HG03159 (cell line): Measurements from ENCODE around the gene ITGB7.

Experiments used
- ATAC-seq: cut with Tn5 transposase; IDR thresholded peaks from one replicate; pipeline ENCODE4 v1.9.1; 2021; ENCODE audit warnings: mild to moderate bottlenecking, moderate library complexity; ENCODE audit not compliant: unreplicated experiment

ITGB7 gene, protein sequence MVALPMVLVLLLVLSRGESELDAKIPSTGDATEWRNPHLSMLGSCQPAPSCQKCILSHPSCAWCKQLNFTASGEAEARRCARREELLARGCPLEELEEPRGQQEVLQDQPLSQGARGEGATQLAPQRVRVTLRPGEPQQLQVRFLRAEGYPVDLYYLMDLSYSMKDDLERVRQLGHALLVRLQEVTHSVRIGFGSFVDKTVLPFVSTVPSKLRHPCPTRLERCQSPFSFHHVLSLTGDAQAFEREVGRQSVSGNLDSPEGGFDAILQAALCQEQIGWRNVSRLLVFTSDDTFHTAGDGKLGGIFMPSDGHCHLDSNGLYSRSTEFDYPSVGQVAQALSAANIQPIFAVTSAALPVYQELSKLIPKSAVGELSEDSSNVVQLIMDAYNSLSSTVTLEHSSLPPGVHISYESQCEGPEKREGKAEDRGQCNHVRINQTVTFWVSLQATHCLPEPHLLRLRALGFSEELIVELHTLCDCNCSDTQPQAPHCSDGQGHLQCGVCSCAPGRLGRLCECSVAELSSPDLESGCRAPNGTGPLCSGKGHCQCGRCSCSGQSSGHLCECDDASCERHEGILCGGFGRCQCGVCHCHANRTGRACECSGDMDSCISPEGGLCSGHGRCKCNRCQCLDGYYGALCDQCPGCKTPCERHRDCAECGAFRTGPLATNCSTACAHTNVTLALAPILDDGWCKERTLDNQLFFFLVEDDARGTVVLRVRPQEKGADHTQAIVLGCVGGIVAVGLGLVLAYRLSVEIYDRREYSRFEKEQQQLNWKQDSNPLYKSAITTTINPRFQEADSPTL

DNA sequence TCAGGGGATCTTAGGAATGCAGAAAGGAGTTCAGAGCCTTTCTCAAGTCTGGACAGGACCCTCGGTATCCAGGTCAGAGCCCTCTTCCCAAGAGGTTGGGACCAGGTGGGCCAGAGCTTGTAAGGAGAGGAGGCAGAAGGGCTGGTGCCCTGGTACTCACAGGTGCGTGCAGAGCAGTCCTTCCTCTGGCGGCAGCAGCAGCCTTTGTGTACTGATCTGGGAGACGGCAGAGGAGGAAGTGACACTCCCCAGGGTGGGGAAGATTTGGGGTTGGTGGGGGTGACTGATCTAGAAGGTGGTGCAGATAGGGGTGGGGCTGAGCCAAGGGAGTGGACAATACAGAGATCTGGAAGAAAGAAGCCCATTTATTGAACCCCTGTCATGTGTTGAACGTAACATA is at the start of gene ITGB7:
Gene ITGB7, minus strand, starts transcription at position 210 of the 400 bp plus-strand sequence. CDS start 6,808 bp downstream, outside the sequence.
- ATAC-seq: no peak

DNA sequence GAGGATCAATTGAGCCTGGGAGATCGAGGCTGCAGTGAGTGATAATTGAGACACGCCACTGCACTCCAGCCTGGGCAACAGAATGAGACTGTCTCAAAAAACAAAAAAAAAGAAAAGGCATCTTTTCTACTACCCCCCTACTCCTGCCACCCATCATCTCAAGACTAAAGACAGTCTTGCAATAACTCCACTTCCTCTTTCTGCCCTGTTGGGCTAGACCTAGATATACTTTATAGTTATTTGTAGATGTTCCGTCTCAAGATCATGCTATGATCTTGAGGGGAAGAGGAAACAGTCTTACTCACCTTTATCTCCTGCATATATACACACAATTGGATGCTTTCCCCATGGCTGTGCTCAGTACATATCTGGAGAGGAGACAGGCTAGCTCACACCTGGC is 48.9 kb upstream of the ITGB7 start:
- ATAC-seq: no peak

DNA sequence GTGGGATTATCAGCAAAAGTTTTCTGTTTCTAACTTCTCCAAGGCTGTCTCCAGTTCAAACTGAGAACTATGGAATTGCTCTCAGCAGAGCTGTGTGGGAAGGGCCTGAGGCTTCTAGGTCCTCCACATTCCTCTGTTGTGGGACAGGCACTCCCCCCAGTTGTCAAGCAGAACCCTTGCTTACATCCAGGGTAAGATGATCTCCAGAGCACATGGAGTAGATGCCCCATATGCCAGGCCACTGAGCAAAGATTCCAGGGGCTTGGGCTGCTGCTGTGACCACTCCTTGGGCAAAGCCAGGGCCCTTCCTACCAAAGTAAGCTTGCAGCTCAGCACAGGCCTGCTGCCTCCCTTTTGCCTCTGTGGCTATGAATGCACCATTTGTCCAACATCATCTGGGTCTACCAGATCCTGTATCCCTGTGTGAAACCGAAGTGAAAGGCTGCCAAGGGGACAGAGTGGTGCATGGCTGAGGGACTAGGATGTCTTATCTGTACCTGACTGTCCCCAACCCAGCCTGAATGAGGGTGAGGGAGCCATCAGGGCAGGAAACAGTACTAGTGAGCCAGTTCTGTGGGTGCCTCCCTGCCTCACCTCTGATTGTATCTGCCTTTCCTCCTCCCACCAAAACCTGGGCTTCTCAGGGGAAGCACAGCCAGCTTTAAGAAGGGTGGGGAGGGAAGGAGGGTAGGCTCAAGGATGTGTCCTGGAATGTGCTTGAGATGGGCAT is 47.9 kb upstream of the ITGB7 start:
- ATAC-seq: no peak

DNA sequence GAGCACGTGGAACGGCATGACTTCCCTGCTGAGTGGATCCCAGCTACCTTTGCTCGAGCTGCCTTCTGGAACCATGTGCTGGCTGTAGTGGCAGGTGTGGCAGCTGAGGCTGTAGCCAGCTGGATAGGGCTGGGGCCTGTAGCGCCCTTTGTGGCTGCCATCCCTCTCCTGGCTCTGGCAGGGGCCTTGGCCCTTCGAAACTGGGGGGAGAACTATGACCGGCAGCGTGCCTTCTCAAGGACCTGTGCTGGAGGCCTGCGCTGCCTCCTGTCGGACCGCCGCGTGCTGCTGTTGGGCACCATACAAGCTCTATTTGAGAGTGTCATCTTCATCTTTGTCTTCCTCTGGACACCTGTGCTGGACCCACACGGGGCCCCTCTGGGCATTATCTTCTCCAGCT is 46.2 kb upstream of the ITGB7 start:
- no peak for ATAC-seq

DNA sequence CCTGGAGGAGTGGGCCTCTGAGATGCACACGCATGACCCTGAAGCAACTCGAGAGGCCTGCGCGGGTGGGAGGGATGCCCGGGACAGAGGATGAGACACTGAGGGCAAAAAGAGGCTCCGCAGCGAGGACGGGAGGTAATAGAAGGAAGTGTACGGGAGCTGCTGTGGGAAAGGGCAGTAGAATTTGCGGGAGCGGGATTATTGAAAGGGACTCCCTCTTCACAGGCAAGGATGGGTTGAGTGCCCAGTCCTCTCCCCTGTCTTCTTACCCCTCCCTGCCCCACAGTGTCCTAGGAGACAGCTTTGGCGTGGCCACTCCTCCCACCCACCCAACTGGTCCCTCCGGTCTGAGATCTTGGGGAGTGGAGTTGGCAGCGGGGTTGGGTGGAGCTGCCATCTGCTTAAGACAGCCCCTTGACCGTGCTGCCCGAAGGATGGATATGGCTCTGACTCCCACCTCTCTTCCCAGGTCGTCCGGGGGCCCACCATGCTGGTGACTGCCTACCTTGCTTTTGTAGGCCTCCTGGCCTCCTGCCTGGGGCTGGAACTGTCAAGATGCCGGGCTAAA is 45.4 kb upstream of the ITGB7 start:
- no peak for ATAC-seq

DNA sequence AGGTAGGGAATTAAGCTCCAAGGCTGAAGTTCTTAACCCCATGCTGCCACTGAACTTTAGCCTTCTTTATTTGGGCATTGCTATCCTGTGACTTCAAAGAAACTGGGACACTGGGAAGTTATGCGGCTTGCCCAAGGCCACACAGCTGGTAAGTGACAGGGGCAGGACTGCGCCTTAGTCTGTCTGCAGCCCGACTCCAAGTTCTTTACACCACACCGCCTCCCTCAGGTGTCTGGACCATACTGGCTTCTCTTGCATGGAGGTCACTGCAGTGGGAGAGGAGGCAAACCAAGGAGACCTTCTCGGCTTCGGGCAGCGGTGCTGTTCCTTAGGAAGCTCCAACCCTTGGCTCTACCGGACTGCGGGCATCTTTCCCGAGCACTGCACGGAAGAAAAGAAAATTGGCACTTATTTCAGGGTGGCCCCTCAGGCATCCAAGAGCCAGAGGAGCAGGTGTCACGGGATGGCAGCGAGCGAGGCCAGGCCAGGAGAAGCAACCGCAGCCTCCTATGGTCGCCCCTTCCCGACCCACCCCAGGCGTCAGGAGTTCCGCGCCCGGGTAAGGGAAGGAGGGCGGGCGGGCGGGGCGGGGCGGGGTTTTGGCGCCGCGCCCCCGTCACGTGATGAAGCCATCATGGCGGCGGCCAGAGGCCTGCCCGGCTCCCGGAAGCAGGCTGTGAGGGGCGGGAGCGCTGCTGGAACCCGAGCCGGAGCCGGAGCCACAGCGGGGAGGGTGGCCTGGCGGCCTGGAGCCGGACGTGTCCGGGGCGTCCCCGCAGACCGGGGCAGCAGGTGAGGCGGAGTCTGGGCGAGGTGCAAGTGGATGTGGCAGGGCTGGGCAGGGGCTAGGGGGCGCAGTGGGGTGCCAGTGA is 44.7 kb upstream of the ITGB7 start:
- peak; percentile 71 for ATAC-seq

DNA sequence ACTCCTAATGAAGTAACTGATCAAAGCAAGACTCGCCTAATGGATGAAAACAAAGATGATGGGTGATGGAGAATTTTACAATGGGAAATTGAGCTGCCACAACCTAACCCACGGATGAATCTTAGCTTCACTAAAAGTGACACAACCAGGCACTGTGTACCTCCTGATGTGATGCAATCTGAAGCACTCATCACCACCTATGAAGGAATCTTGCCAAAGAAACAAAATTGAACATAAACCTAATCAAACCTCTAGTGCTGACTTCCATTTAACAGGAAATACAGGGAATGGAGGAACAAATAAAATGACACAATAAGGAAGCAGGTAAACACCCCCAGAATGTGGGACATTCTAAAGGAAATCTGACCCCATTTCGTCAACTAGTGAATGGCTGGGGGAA is 38.2 kb upstream of the ITGB7 start:
- ATAC-seq: no peak

DNA sequence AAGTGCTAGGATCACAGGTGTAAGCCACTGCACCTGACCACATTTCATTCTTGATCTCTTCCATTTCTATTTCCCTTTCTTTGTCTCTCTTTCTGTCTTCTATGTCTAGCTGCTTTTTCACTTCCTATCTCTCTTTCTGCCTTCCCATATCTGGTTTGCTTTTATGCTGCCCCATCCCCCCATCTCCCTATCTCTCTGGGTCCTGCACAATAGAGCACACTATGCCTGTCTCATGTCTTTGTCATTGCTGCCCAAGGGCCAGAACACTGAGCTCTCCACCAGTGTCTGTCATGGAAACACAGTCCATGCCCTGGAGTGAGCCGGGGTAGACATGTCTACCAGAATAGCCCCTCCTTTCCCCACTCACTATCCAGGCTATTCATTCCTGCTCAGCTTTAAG is 37.3 kb upstream of the ITGB7 start:
- no peak for ATAC-seq

DNA sequence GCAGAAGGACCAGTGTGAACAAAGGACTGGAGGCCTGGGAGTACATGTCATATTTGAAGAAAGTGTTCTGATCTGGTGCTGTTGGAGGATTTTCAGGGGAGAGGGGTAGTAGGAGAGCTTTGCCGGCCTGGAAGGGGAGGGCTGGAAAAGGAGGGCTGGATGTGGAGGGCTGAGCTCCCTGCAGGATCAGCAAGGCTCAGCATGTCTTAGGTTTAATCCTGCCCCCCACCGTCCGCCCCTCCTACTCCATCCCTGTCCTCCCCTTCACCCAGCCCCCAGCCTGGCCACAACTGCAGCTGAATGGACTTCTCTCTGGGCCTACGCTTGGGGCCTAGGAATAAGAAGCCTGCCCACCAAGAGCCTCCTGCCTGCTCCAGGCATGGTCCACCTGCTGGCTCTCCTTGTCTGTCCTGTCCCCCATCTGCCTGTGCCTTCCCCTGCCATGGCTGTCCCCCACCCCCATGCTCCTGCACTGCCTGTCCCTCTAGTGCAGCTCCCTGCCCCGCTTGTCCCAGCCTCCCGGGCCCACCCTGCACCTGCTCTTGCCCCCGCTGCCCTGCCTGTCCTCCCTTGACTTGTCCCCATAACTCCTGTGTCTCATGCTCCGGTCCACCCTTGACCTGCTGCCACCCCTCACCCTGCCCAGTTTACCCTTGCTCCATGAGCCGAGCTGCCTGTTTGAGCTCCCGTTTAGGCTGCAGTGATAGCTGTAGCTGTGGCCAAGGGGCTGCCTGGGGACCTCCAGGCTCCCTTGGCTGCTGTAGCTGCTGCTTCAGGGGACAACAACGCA is 34.8 kb upstream of the ITGB7 start:
- no peak for ATAC-seq

DNA sequence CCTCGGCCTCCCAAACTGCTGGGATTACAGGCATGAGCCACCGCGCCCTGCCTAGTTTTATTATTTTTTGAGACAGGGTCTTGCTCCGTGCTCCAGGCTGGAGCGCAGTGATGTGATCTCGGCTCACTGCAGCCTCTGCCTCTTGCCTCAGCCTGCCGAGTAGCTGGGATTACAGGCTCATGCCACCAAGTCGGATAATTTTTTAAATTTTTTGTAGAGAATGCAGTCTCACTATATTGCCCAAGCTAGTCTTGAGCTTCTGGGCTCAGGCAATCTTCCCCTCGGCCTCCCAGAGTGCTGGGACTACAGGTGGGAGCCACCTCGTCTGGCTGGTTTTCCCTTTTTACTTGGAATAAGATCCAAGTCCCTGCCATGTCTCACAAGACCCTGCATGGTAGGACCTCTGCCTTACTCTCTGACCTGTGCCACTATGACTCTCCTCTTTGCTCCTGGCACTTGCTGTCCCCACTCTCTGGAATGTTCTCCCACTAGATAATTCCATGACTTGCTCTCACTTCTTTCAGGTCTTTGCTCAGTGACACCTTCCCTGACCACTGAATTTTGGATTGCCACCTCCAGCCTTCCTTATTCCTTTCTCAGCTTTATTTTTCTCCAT is 32.7 kb upstream of the ITGB7 start:
- ATAC-seq: no peak

DNA sequence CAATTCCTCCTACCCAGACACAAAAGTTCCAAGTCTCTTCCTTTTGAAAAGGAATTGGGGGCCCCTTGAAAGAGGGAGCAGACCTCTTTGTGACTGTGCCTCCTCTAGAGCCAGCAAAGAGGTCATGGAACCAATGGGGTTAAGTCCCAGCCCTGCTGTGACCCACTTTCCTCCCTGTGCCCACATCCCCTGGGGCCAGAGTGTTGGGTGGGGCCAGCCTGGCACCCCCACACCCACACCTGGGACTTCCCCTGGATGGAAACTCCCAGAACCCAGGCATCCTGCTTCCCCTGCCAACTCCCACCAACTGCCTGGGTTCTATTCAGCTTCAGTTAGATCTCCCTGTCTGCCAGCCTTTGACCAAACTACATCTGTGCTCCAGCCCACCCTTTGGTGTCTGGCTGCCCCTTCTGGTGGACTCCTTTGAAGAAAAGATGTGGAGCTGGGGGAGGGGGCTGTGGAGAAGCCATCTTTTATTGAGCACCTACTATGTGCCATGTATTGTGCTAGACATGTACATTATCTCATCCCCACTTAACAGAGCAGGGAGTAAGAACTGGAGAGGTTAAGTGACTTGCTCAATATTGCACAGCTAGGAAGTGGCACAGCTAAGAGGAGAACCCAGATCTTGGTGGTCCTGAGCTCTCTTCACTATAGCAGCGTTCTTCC is 29.5 kb upstream of the ITGB7 start:
- no peak for ATAC-seq

DNA sequence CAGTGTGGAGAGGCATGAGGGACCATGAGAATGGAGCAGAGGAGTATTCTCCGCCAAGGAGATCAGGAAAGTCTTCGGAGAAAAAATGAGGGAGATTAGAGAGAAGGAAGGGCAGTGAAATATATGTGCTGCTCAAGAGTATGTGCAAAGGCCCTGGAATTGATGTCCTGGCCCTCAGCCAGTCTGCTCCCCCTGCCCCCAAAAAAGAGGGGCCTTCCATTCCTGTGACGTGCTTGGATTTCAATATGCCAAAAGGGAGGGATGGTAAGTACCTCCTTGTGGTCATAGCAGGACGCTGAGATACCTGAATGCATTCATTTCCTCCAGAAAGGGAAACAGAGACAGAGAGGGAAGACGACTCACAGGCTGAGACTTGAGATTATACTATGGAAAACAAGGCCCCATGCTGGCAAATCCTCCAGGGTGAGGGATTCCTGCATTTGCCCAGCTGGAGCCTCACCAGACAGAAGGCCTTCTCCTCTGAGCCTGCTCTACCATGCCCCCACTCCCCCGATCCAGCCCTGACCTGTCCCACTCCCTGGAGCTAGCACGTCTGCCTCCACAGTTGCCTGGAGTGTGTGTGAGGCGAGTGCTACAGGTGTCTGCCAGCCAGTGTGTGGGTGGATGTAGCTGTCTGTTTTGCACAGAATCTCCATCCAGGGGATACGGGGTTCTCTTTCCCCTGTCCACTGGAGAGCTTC is 28.8 kb upstream of the ITGB7 start:
- no peak for ATAC-seq

DNA sequence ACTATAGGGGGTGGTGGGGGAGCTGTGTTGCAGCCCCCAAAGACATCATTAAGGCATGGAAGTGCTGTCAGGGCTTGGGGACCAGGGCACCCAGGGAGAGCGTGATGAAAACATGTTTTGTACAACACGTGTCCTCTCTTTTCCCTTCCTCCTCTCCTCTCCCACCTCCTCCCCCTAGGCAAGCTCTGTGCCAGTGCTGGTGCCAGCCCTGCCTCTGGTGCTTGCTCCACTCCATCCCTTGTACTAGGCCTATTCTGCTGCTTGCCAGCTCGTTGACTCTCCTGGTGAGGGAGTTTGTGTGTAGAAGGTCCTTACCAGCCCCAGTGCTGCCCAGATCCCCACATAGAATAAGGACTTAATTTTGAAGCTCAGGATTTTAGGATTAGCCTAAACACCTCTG is 28.1 kb upstream of the ITGB7 start:
- no peak for ATAC-seq

DNA sequence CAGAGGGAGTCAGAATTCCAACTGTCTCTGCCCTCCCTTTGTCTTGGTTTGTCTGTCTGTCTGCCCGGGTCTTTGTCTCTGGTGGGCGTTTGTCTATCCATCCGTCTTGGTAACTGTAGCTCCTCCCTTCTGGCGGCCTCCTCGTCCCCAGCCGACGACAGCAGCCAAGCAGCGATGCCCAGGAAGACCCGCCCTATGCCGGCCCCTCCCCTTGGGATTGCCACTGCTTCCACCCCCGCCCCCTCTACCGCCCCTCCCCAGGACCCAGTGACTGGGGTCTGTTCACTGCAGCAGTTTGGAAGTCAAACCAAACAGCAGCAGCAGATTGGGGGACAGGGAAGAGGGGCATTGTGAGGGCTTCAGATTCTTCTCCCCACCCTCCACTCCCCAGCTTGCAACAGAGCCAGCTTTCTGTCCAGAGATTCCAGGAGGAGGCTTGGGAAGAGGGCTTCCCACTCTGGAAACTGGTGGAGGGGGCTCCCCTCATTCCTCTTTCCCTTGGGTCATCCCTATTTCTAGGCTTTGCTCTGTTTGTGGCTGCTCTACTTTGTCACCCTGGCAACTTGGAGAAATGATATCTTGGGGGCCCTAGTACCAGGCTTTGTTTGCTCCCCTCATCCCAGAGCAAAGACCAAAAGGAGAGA is 27.3 kb upstream of the ITGB7 start:
- ATAC-seq: no peak

DNA sequence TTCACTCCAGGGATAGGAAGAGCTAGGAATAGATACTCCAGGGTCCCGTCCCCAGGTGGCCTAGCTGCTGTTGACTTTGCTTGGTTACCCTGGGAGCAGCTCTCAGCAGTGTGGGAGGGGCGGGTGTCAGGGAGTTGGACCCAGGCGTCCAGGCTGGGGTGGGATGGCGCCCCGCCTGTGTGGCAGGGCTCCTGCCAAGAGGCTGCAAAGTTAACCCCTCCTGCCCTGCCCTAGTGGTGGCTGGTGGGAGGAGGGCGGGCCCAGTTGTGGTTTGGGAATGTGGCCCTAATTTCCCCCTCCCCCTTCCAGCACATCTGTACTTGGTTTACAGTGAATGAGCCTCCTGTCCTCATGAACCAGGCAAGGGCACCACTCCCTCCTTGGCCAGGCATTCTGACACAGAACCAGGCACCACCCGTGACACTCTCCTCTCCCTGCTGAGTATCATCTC is 26.6 kb upstream of the ITGB7 start:
- ATAC-seq: no peak

DNA sequence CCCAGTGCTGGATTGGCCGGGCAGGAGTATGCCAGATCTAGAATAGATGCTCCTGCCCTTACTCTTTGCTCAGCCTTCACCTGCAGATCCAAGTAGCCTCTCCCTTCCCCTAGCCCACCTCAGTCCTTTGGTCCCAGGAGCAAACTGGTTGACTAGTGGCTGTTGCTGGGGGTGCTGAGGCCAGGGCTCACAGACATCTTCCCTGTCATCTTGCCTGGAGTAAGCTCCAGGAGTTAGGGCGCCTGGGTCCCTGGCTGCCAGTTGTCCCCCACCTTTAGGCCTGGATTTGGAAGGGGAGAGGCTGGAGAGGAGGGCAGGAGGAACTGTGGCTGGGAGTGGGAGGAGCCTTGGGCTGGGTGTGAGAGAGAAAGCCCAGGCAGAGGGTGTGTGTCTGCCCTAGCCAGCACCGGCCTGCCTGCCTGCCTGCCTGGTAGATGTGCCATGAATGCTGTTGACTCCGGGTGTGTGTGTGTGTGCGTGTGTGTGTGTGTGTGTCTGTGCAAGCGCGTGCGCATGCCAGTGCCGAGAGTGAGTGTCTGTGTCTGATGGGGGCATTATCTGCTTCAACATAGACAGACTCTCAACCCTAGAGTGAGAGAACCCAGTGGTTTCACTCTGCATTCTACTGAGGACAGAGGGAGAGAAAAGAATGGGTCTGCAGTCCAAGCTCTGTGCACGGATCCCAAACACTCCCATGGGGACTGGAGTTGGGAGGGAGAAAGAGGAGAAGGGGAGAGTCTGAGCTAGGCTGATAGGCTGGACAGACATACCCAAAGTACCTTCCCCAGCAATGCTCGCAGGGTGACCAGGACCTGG is 25.8 kb upstream of the ITGB7 start:
- ATAC-seq: no peak
